Endodermal cell (in vitro differentiated cells): ENCODE results near the gene USP17L5. TPM values are rescaled to one million over a fixed set of nuclear protein-coding genes. Genes with fewer than 3 reads are reported as not detected.
"Not testable (repeated sequence)": the region's sequence is repeated elsewhere in the genome, so short reads cannot be mapped to it uniquely, and the experiment has no call there.

Source experiments
- DNase-seq: peaks from one replicate; pipeline ENCODE4 v3.0.0-alpha.2; 2017
- H3K27ac ChIP-seq: 2 replicates; pipeline ENCODE4 v1.5.1; 2013; ENCODE audit warnings: mild to moderate bottlenecking, low read depth, low read length, moderate library complexity
- H3K27me3 ChIP-seq: 2 replicates; pipeline ENCODE4 v1.6.1; 2013; ENCODE audit warnings: mild to moderate bottlenecking, low read length, moderate library complexity; ENCODE audit not compliant: insufficient read depth, control insufficient read depth, poor library complexity, severe bottlenecking
- H3K36me3 ChIP-seq: 2 replicates; pipeline ENCODE4 v1.7.0; 2013; ENCODE audit warnings: mild to moderate bottlenecking, low read length, moderate library complexity; ENCODE audit not compliant: control insufficient read depth, insufficient read depth
- H3K4me1 ChIP-seq: one replicate; pipeline ENCODE4 v1.7.0; 2013; ENCODE audit warnings: low read length; ENCODE audit not compliant: control insufficient read depth, insufficient read depth
- H3K4me3 ChIP-seq: 2 replicates; pipeline ENCODE4 v1.5.1; 2013; ENCODE audit warnings: mild to moderate bottlenecking, low read length, moderate library complexity
- H3K9ac ChIP-seq: 2 replicates; pipeline ENCODE4 v1.6.1; 2013; ENCODE audit warnings: mild to moderate bottlenecking, low read length, moderate library complexity; ENCODE audit not compliant: poor library complexity, severe bottlenecking; ENCODE audit errors: extremely low read depth
- H3K9me3 ChIP-seq: 2 replicates; pipeline ENCODE4 v1.6.1; 2013; ENCODE audit warnings: mild to moderate bottlenecking, low read length, moderate library complexity; ENCODE audit not compliant: control insufficient read depth
- H3K27ac Mint-ChIP-seq: 2 replicates; pipeline ENCODE4 v1.8.0; 2020; ENCODE audit warnings: mixed read lengths
- H3K27me3 Mint-ChIP-seq: 2 replicates; pipeline ENCODE4 v1.8.0; 2021; ENCODE audit warnings: mild to moderate bottlenecking, mixed read lengths; ENCODE audit not compliant: insufficient read depth
- H3K36me3 Mint-ChIP-seq: 2 replicates; pipeline ENCODE4 v1.8.0; 2020; ENCODE audit warnings: low read depth, mixed read lengths
- H3K4me1 Mint-ChIP-seq: 2 replicates; pipeline ENCODE4 v1.8.0; 2020; ENCODE audit warnings: mixed read lengths
- H3K4me3 Mint-ChIP-seq: 2 replicates; pipeline ENCODE4 v1.8.0; 2020; ENCODE audit warnings: mild to moderate bottlenecking, moderate library complexity, mixed read lengths
- H3K9me3 Mint-ChIP-seq: 2 replicates; pipeline ENCODE4 v1.8.0; 2020; ENCODE audit warnings: mild to moderate bottlenecking, mixed read lengths
- CTCF ChIP-seq: fragments of 200-600 bp; sonication (generic); conservative IDR thresholded peaks from 2 replicates; pipeline ENCODE4 v1.5.0; 2021; ENCODE audit warnings: antibody characterized with exemption, mild to moderate bottlenecking
- WGBS, 2 experiments: methylation state at CpG; one replicate each; pipeline versions ENCODE4 v1.1.5 to v1.1.7; 2013; ENCODE audit warnings: missing lambda C conversion rate in 2 of 2, mixed read lengths in 1 of 2; ENCODE audit not compliant: insufficient coverage in 1 of 2, insufficient read length in 1 of 2; 5-methylcytosine and 5-hydroxymethylcytosine counted together
- total RNA-seq, 2 donors: library from RNA; stranded (reverse); fragmentation: NEBNext Ultra II Directional in 1 of 2; extraction: Animal tissue kit (Norgen Biotek cat#: 25700) in 1 of 2; gene quantifications; 2 replicates in 1 of 2; 3 replicates in 1 of 2; pipeline ENCODE4 v1.2.1, GENCODE V29; 2021

The USP17L5 gene
- total RNA-seq, 2 donors from 2014 or later, result not detected

GRCh38 chr4:9350866-9351265, 11.7 kb downstream of the USP17L5 start:
- no CpG with 5 or more reads among the region's 18 CpGs for WGBS, 2 experiments

GRCh38 chr4:9353338-9353737, 14.1 kb downstream of the USP17L5 start, which contains the start of gene USP17L29:
USP17L29 (plus strand) TSS chr4:9353638; CDS start chr4:9353638, 0 bp downstream.
- H3K9ac ChIP-seq, H3K4me3 Mint-ChIP-seq, H3K9me3 Mint-ChIP-seq, H3K27me3 ChIP-seq, H3K4me1 ChIP-seq, H3K27ac Mint-ChIP-seq, H3K9me3 ChIP-seq, H3K36me3 ChIP-seq, H3K27ac ChIP-seq, H3K27me3 Mint-ChIP-seq, H3K36me3 Mint-ChIP-seq, H3K4me1 Mint-ChIP-seq, H3K4me3 ChIP-seq, DNase-seq: not testable (repeated sequence)
- no CpG with 5 or more reads among the region's 15 CpGs for WGBS, 2 experiments

More at GRCh38 chr4:9350866-9351265, 11.7 kb downstream of the USP17L5 start:
- not testable (repeated sequence) for H3K4me3 Mint-ChIP-seq, H3K36me3 Mint-ChIP-seq, DNase-seq, H3K9ac ChIP-seq, H3K27ac ChIP-seq, H3K27ac Mint-ChIP-seq, H3K27me3 ChIP-seq, H3K4me1 ChIP-seq, H3K36me3 ChIP-seq, H3K9me3 ChIP-seq, H3K4me3 ChIP-seq, H3K27me3 Mint-ChIP-seq, H3K9me3 Mint-ChIP-seq, H3K4me1 Mint-ChIP-seq

- H3K4me3 Mint-ChIP-seq, H3K9ac ChIP-seq, H3K27ac ChIP-seq, H3K36me3 Mint-ChIP-seq, H3K4me3 ChIP-seq, H3K9me3 Mint-ChIP-seq, H3K27ac Mint-ChIP-seq, H3K27me3 ChIP-seq, DNase-seq, H3K9me3 ChIP-seq, H3K4me1 Mint-ChIP-seq, H3K4me1 ChIP-seq, H3K27me3 Mint-ChIP-seq, H3K36me3 ChIP-seq: not testable (repeated sequence)
- WGBS, 2 experiments, result no CpG with 5 or more reads among the region's 15 CpGs
Observed at GRCh38 chr4:9362829-9363228, 23.6 kb downstream of the USP17L5 start, which contains the start of gene USP17L30. USP17L30 (plus strand) TSS chr4:9363129; CDS start chr4:9363129, 0 bp downstream.

- not testable (repeated sequence) for H3K9ac ChIP-seq, H3K27ac Mint-ChIP-seq, H3K36me3 ChIP-seq, H3K4me1 Mint-ChIP-seq, H3K27me3 Mint-ChIP-seq, H3K9me3 ChIP-seq, H3K27me3 ChIP-seq, H3K4me3 Mint-ChIP-seq, DNase-seq, H3K27ac ChIP-seq, H3K4me3 ChIP-seq, H3K4me1 ChIP-seq, H3K36me3 Mint-ChIP-seq
- 58% methylated on average over 1 of the region's 1 CpG; no CpG with 5 or more reads in 1 of the 2 experiments for WGBS, 2 experiments
- peaks cover 22% of the 10 kb centered on the region for H3K9me3 Mint-ChIP-seq
Observed at GRCh38 chr4:9379881-9380280, 40.7 kb downstream of the USP17L5 start.

GRCh38 chr4:9381012-9381534, 41.9 kb downstream of the USP17L5 start:
- 60 to 61% methylated on average over 6 to 27 of the region's 36 CpGs for WGBS, 2 experiments
- H3K27ac Mint-ChIP-seq, H3K4me3 ChIP-seq, H3K27ac ChIP-seq, H3K9me3 ChIP-seq, H3K36me3 ChIP-seq, H3K36me3 Mint-ChIP-seq, H3K4me1 Mint-ChIP-seq, H3K9ac ChIP-seq, H3K27me3 ChIP-seq, H3K4me1 ChIP-seq, H3K27me3 Mint-ChIP-seq: not testable (repeated sequence)
- peaks cover 22% of the 10 kb centered on the region for H3K9me3 Mint-ChIP-seq
- H3K4me3 Mint-ChIP-seq, result peak overlapping the region; percentile 31
- peak; percentile 74 for TF ChIP-seq CTCF
- peak; percentile 73 for DNase-seq
